GM12878 (cell line): ENCODE measurements around the gene USP12. TPM values are rescaled to one million over a fixed set of nuclear protein-coding genes. Genes with fewer than 3 reads are reported as not detected.

ENCODE experiments used
- EED ChIP-seq: sonication (generic); IDR thresholded peaks from 2 replicates; pipeline ENCODE4 v1.6.1; 2016; ENCODE audit warnings: antibody characterized with exemption, low read depth
- FOXM1 ChIP-seq: IDR thresholded peaks from 2 replicates; pipeline ENCODE4 v1.6.1; 2012; ENCODE audit warnings: low read depth, mild to moderate bottlenecking, inconsistent platforms, low read length, moderate library complexity
- HDAC2 ChIP-seq: fragments of 200-600 bp; sonication (generic); IDR thresholded peaks from 2 replicates; pipeline ENCODE4 v1.6.1; 2017
- KAT2A ChIP-seq: conservative IDR thresholded peaks from 2 replicates; pipeline ENCODE4 v1.6.1; 2011; ENCODE audit warnings: low read depth, low read length; ENCODE audit not compliant: control insufficient read depth
- KLF5 ChIP-seq: fragments of 450-650 bp; IDR thresholded peaks from 2 replicates; pipeline ENCODE4 v1.6.1; 2014; ENCODE audit warnings: mild to moderate bottlenecking; ENCODE audit not compliant: partially characterized antibody
- NFYB ChIP-seq: IDR thresholded peaks from 2 replicates; pipeline ENCODE4 v1.6.1; 2011; ENCODE audit warnings: low read depth, mild to moderate bottlenecking, low read length, improper control_type of control experiment, moderate library complexity; ENCODE audit not compliant: insufficient read depth
- SP1 ChIP-seq: IDR thresholded peaks from one replicate; pipeline ENCODE4 v1.6.1; 2011; ENCODE audit warnings: low read depth, low read length
- ZNF217 ChIP-seq: fragments of 450-650 bp; IDR thresholded peaks from 2 replicates; pipeline ENCODE4 v1.6.1; 2017; ENCODE audit warnings: antibody characterized with exemption, mild to moderate bottlenecking
- ZNF384 ChIP-seq: IDR thresholded peaks from 2 replicates; pipeline ENCODE4 v1.6.1; 2012; ENCODE audit warnings: low read depth, mild to moderate bottlenecking, low read length, improper control_type of control experiment, borderline replicate concordance
- polyA plus RNA-seq, 11 experiments: library from polyadenylated mRNA; depleted of rRNA in 4 of 11; unstranded in 6 of 11; stranded (reverse) in 5 of 11; fragments of >200 nt; fragmentation: Nextera tagmentation in 4 of 11; fragmentation: Illumina TruSeq in 1 of 11; extraction: Ambion mirVana in 4 of 11; extraction: Trizol in 1 of 11; gene quantifications; 1 replicate in 1 of 11; 2 replicates in 10 of 11; pipeline versions ENCODE4 v1.2.1 to v1.2.3, GENCODE V29; 2011 to 2016; ENCODE audit warnings: inconsistent platforms in 2 of 11, missing spikeins in 2 of 11, low read depth in 1 of 11
- total RNA-seq, 4 experiments: library from RNA; depleted of rRNA in 3 of 4; stranded (reverse); fragments of >200 nt in 3 of 4; fragmentation: Illumina TruSeq in 1 of 4; extraction: Trizol in 1 of 4; gene quantifications; 2 replicates each; pipeline versions ENCODE4 v1.2.1 to v1.2.3, GENCODE V29; 2013 to 2021
- TF ChIP-seq, protein P1 (sequence below): IDR thresholded peaks from 2 replicates; pipeline ENCODE4 v1.6.1; 2012; ENCODE audit warnings: improper control_type of control experiment, low read depth, low read length; ENCODE audit not compliant: insufficient replicate concordance
- TF ChIP-seq, protein P2 (sequence below): fragments of 150-350 bp; IDR thresholded peaks from 2 replicates; pipeline ENCODE4 v1.6.1; 2014; ENCODE audit warnings: mild to moderate bottlenecking, low read depth, low read length
- TF ChIP-seq, protein P3 (sequence below): fragments of 450-650 bp; conservative IDR thresholded peaks from 2 replicates; pipeline ENCODE4 v1.6.1; 2017; ENCODE audit warnings: mild to moderate bottlenecking, moderate library complexity
- TF ChIP-seq, protein P4 (sequence below): fragments of 450-650 bp; IDR thresholded peaks from 2 replicates; pipeline ENCODE4 v1.6.1; 2017; ENCODE audit warnings: mild to moderate bottlenecking, low read depth, inconsistent platforms; ENCODE audit not compliant: poor library complexity, severe bottlenecking
- TF ChIP-seq, protein P5 (sequence below), 3 experiments: IDR thresholded peaks in 2 of 3; conservative IDR thresholded peaks in 1 of 3; 2 replicates each; pipeline ENCODE4 v1.5.1; 2011; ENCODE audit warnings: low read depth in 3 of 3, low read length in 3 of 3, mild to moderate bottlenecking in 3 of 3, control low read depth in 2 of 3, moderate library complexity in 2 of 3, inconsistent platforms in 1 of 3, mixed read lengths in 1 of 3; ENCODE audit not compliant: control insufficient read depth in 2 of 3, insufficient read depth in 1 of 3; ENCODE audit errors: extremely low read depth in 1 of 3

Gene USP12
- total and polyA plus RNA-seq, 10 of the 15 experiments (the other 5 are each of a cell fraction or from before 2014, with no cell fraction given): 3.5 to 32.2 (median 24.6) TPM

DNA sequence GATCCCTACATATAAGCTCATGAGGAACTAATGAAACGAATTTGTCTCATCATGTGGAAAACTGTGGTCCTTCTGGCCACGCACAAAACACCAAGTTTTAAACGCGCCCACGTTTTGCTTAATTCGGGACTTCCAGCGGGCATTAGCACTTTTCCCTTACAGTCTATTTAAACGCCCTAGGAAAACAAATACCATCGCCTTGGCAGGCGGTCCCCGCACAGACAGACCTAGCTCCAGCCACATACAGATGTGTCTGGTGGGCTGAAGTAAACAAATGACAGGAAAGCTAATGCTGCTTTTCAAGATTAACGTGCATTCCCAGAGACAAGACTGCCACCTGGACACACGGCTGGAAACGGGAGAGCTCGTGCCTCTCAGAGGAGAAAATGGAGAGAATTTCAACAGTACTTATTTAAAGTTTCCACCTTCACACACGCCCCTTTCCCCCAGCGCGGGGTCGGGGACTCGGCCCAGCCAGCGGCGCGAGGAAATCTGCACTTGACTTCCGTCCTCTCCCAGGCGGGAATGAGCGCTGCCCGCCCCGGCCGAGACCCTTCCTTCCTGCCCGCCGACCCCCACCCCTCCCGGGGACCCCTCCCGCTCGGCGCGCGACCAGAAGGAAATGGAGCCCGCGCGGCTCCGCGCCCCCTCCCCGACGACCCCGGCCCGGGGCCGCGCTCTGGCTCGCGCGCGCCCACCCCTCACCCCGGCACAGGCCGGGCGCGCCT, 931 bp downstream of the USP12 start (continued):
- TF ChIP-seq NFYB (no peak), FOXM1 (peak; percentile 40; the same call in 1 of the 2 replicates), EED (peak; percentile 51; the same call in 1 of the 2 replicates), SP1 (no peak), HDAC2 (no peak), ZNF384 (no peak), KAT2A (no peak), ZNF217 (no peak), KLF5 (no peak)
- TF ChIP-seq, protein P1, sequence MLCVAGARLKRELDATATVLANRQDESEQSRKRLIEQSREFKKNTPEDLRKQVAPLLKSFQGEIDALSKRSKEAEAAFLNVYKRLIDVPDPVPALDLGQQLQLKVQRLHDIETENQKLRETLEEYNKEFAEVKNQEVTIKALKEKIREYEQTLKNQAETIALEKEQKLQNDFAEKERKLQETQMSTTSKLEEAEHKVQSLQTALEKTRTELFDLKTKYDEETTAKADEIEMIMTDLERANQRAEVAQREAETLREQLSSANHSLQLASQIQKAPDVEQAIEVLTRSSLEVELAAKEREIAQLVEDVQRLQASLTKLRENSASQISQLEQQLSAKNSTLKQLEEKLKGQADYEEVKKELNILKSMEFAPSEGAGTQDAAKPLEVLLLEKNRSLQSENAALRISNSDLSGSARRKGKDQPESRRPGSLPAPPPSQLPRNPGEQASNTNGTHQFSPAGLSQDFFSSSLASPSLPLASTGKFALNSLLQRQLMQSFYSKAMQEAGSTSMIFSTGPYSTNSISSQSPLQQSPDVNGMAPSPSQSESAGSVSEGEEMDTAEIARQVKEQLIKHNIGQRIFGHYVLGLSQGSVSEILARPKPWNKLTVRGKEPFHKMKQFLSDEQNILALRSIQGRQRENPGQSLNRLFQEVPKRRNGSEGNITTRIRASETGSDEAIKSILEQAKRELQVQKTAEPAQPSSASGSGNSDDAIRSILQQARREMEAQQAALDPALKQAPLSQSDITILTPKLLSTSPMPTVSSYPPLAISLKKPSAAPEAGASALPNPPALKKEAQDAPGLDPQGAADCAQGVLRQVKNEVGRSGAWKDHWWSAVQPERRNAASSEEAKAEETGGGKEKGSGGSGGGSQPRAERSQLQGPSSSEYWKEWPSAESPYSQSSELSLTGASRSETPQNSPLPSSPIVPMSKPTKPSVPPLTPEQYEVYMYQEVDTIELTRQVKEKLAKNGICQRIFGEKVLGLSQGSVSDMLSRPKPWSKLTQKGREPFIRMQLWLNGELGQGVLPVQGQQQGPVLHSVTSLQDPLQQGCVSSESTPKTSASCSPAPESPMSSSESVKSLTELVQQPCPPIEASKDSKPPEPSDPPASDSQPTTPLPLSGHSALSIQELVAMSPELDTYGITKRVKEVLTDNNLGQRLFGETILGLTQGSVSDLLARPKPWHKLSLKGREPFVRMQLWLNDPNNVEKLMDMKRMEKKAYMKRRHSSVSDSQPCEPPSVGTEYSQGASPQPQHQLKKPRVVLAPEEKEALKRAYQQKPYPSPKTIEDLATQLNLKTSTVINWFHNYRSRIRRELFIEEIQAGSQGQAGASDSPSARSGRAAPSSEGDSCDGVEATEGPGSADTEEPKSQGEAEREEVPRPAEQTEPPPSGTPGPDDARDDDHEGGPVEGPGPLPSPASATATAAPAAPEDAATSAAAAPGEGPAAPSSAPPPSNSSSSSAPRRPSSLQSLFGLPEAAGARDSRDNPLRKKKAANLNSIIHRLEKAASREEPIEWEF: no peak
- TF ChIP-seq, protein P2, sequence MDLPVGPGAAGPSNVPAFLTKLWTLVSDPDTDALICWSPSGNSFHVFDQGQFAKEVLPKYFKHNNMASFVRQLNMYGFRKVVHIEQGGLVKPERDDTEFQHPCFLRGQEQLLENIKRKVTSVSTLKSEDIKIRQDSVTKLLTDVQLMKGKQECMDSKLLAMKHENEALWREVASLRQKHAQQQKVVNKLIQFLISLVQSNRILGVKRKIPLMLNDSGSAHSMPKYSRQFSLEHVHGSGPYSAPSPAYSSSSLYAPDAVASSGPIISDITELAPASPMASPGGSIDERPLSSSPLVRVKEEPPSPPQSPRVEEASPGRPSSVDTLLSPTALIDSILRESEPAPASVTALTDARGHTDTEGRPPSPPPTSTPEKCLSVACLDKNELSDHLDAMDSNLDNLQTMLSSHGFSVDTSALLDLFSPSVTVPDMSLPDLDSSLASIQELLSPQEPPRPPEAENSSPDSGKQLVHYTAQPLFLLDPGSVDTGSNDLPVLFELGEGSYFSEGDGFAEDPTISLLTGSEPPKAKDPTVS: no peak
- TF ChIP-seq, protein P3, sequence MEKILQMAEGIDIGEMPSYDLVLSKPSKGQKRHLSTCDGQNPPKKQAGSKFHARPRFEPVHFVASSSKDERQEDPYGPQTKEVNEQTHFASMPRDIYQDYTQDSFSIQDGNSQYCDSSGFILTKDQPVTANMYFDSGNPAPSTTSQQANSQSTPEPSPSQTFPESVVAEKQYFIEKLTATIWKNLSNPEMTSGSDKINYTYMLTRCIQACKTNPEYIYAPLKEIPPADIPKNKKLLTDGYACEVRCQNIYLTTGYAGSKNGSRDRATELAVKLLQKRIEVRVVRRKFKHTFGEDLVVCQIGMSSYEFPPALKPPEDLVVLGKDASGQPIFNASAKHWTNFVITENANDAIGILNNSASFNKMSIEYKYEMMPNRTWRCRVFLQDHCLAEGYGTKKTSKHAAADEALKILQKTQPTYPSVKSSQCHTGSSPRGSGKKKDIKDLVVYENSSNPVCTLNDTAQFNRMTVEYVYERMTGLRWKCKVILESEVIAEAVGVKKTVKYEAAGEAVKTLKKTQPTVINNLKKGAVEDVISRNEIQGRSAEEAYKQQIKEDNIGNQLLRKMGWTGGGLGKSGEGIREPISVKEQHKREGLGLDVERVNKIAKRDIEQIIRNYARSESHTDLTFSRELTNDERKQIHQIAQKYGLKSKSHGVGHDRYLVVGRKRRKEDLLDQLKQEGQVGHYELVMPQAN: 0 out of 2 replicates have a peak, but pooled peaks have one; percentile 37
- TF ChIP-seq, protein P4, sequence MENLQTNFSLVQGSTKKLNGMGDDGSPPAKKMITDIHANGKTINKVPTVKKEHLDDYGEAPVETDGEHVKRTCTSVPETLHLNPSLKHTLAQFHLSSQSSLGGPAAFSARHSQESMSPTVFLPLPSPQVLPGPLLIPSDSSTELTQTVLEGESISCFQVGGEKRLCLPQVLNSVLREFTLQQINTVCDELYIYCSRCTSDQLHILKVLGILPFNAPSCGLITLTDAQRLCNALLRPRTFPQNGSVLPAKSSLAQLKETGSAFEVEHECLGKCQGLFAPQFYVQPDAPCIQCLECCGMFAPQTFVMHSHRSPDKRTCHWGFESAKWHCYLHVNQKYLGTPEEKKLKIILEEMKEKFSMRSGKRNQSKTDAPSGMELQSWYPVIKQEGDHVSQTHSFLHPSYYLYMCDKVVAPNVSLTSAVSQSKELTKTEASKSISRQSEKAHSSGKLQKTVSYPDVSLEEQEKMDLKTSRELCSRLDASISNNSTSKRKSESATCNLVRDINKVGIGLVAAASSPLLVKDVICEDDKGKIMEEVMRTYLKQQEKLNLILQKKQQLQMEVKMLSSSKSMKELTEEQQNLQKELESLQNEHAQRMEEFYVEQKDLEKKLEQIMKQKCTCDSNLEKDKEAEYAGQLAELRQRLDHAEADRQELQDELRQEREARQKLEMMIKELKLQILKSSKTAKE: peak; percentile 13
- TF ChIP-seq, protein P5, sequence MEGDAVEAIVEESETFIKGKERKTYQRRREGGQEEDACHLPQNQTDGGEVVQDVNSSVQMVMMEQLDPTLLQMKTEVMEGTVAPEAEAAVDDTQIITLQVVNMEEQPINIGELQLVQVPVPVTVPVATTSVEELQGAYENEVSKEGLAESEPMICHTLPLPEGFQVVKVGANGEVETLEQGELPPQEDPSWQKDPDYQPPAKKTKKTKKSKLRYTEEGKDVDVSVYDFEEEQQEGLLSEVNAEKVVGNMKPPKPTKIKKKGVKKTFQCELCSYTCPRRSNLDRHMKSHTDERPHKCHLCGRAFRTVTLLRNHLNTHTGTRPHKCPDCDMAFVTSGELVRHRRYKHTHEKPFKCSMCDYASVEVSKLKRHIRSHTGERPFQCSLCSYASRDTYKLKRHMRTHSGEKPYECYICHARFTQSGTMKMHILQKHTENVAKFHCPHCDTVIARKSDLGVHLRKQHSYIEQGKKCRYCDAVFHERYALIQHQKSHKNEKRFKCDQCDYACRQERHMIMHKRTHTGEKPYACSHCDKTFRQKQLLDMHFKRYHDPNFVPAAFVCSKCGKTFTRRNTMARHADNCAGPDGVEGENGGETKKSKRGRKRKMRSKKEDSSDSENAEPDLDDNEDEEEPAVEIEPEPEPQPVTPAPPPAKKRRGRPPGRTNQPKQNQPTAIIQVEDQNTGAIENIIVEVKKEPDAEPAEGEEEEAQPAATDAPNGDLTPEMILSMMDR (IDR thresholded peaks at IDR 0.05 in 2 of 3, conservative IDR thresholded peaks at IDR 0.05 in 1 of 3; ENCODE audit: control insufficient read depth in 2 of 3, extremely low read depth in 1 of 3, insufficient read depth in 1 of 3, low read depth in 3 of 3, low read length in 3 of 3): no peak
